Activated CD8-positive, alpha-beta memory T cell treated with anti-CD3 and anti-CD28 coated beads, Interleukin-2, amount 50 U/mL, for 24 hours (primary cell): ENCODE data around the gene LRRC4C.

Experiments used
- DNase-seq: peaks from one replicate; pipeline ENCODE4 v3.0.0-alpha.2; 2020; ENCODE audit errors: extremely low read depth

Gene LRRC4C

GRCh38 chr11:40291329-40291728 is 1168.1 kb downstream of the LRRC4C start:
- no peak for DNase-seq

GRCh38 chr11:40290171-40290631 is 1169.3 kb downstream of the LRRC4C start:
- no peak for DNase-seq

GRCh38 chr11:40289370-40289769 is 1170.1 kb downstream of the LRRC4C start:
- no peak for DNase-seq

- no peak for DNase-seq
These were observed 1171.3 kb downstream of the LRRC4C start for GRCh38 chr11:40287916-40288803.

GRCh38 chr11:40286137-40286536 is 1173.3 kb downstream of the LRRC4C start:
- no peak for DNase-seq

GRCh38 chr11:40285558-40285957 is 1173.9 kb downstream of the LRRC4C start:
- DNase-seq: no peak

GRCh38 chr11:40281052-40281580 is 1178.3 kb downstream of the LRRC4C start:
- no peak for DNase-seq

- DNase-seq: no peak
These were observed 1179.0 kb downstream of the LRRC4C start for GRCh38 chr11:40280159-40281051.

GRCh38 chr11:40276960-40277359 is 1182.5 kb downstream of the LRRC4C start:
- no peak for DNase-seq

- DNase-seq: no peak
These were observed 1185.4 kb downstream of the LRRC4C start for GRCh38 chr11:40274017-40274416.

- no peak for DNase-seq
These were observed 1186.2 kb downstream of the LRRC4C start for GRCh38 chr11:40273192-40273732.

GRCh38 chr11:40271361-40271760 is 1188.1 kb downstream of the LRRC4C start:
- no peak for DNase-seq

- no peak for DNase-seq
These were observed 1189.6 kb downstream of the LRRC4C start for GRCh38 chr11:40269865-40270264.

GRCh38 chr11:40268551-40268950 is 1190.9 kb downstream of the LRRC4C start:
- no peak for DNase-seq

- no peak for DNase-seq
These were observed 1204.0 kb downstream of the LRRC4C start for GRCh38 chr11:40255457-40255856.

- DNase-seq: no peak
These were observed 1206.3 kb downstream of the LRRC4C start for GRCh38 chr11:40253166-40253565.

- DNase-seq: no peak
These were observed 1207.2 kb downstream of the LRRC4C start for GRCh38 chr11:40252236-40252635.

GRCh38 chr11:40246983-40247382 is 1212.5 kb downstream of the LRRC4C start:
- DNase-seq: no peak

- no peak for DNase-seq
These were observed 1217.9 kb downstream of the LRRC4C start for GRCh38 chr11:40241524-40242051.

- no peak for DNase-seq
These were observed 1219.2 kb downstream of the LRRC4C start for GRCh38 chr11:40240284-40240683.

GRCh38 chr11:40236526-40236925 is 1222.9 kb downstream of the LRRC4C start:
- no peak for DNase-seq

- no peak for DNase-seq
These were observed 1223.6 kb downstream of the LRRC4C start for GRCh38 chr11:40235841-40236240.
